Measurements from ENCODE around the gene PRKCI.
"Not testable (repeated sequence)": the region's sequence is repeated elsewhere in the genome, so short reads cannot be mapped to it uniquely, and the experiment has no call there.

Gene PRKCI

DNA sequence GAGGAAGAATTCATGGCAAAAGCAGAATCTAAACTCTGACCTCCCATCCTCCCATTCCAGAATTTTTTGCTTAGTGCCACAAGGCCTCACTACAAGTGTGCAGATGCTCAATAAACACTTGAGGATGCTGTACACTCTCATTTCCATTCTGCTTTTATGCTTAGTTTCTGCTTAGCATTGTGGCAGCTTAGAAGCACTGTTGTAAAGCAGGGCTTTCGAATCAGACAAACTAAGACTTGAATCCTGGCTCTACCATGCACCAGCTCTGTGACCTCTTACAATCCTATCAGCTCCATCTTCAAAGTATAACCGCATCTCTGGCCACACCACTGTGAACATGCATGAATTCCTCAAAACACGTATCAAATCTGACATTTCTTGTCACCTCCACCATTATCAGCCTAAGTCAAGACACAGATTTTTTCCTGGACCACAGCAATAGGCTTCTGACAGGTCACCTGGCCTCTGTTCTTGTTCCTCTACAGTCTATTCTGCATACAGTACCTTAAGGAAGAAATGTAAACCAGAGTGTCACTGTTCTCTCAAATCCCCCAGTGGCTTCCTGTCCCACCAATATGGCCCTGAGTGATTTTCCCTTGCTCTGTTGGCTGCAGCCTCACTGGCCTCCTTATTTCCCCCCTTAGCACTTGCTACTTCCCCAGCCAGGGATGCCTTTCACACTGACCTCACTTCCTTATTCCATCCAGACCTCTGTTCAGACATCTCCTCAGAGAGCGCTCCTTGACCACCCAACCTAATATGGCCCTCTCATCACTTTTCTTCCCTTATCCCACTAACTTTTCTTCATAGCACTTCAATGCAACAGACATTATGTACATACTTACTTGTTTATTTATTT lies 32.6 kb upstream of the PRKCI start:
- no peak overlapping the region for H3K4me3 ChIP-seq (ENCODE audit: low read depth, low read length)
- TF ChIP-seq, protein P1, sequence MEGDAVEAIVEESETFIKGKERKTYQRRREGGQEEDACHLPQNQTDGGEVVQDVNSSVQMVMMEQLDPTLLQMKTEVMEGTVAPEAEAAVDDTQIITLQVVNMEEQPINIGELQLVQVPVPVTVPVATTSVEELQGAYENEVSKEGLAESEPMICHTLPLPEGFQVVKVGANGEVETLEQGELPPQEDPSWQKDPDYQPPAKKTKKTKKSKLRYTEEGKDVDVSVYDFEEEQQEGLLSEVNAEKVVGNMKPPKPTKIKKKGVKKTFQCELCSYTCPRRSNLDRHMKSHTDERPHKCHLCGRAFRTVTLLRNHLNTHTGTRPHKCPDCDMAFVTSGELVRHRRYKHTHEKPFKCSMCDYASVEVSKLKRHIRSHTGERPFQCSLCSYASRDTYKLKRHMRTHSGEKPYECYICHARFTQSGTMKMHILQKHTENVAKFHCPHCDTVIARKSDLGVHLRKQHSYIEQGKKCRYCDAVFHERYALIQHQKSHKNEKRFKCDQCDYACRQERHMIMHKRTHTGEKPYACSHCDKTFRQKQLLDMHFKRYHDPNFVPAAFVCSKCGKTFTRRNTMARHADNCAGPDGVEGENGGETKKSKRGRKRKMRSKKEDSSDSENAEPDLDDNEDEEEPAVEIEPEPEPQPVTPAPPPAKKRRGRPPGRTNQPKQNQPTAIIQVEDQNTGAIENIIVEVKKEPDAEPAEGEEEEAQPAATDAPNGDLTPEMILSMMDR (IDR thresholded peaks at IDR 0.05; ENCODE audit: insufficient read depth, low read depth, low read length, missing control alignments), result no peak
- DNase-seq (ENCODE audit: low read depth), result no peak

DNA sequence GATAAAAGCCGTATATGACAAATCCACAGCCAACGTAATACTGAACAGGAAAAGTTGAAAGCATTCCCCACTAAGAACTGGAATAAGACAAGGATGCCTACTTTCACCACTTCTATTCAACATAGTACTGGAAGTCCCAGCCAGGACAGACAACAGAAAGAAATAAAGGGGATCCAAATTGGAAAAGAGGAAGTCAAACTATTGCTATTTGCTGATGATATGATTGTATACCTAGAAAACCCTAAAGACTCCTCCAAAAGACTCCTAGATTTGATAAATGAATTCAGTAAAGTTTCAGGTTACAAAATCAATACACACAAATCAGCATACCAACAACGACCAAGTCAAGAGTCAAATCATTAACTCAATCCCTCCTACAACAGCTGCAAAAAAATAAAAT lies 26.5 kb upstream of the PRKCI start:
- not testable (repeated sequence) for H3K4me3 ChIP-seq (ENCODE audit: low read depth, low read length); DNase-seq (ENCODE audit: low read depth)

DNA sequence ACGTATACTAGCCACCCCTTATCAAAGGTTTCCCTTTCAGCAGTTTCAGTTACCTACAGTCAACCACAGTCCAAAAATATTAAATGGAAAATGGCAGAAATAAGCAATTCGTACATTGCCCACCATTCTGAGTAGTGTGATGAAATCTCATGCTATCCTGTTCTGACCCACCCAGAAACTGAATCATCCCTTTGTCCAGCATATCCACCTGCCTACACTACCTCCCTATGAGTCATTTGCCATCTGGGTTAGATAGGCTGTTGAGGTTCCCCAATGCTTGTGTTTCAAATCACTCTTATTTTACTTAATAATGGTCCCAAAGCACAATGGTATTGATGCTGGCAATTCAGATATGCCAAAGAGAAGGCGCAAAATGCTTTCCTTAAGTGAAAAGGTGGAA lies 25.4 kb upstream of the PRKCI start:
- TF ChIP-seq, protein P1 (IDR thresholded peaks at IDR 0.05; ENCODE audit: insufficient read depth, low read depth, low read length, missing control alignments), result no peak
- DNase-seq (ENCODE audit: low read depth), result no peak
- H3K4me3 ChIP-seq (ENCODE audit: low read depth, low read length), result no peak overlapping the region

DNA sequence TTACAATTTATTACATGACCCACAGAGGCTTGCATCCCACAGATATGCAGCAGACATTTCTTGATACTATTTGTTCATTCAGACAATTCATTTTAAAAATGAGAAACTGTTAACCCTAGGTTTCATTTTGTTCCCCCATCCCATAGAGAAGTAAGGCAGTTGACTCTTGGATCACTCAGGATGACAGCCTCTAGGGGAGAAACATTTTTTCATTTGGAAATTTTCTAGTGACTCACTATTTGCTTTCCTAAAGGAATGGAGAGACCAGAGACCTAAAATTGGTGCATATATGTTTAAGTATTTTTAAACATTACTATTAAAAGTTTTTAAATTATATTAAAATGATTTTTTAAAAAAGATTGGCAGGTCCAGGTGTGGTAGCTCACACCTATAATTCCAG lies 21.2 kb upstream of the PRKCI start:
- TF ChIP-seq, protein P1 (IDR thresholded peaks at IDR 0.05; ENCODE audit: insufficient read depth, low read depth, low read length, missing control alignments), result no peak
- DNase-seq (ENCODE audit: low read depth), result no peak

DNA sequence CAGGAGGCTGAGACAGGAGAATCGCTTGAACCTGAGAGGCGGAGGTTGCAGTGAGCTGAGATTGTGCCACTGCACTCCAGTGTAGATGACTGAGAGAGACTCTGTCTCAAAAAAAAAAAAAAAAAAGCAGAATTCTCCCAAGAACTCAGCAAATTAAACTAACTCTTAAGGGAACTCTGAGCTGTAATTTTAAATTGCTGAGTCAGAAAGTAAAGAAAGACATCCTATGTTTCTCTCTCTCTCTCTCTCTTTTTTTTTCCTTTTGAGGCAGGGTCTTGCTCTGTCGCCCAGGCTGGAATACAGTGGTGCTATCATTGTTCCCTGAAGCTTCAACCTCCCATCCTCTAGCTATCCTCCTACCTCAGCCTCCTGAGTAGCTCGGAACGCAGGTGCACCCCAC lies 20.7 kb upstream of the PRKCI start:
- no peak overlapping the region for H3K4me3 ChIP-seq (ENCODE audit: low read depth, low read length)
- no peak for DNase-seq (ENCODE audit: low read depth)
- TF ChIP-seq, protein P1 (IDR thresholded peaks at IDR 0.05; ENCODE audit: insufficient read depth, low read depth, low read length, missing control alignments), result no peak

More for the DNA sequence above, 21.2 kb upstream of the PRKCI start:
- no peak overlapping the region for H3K4me3 ChIP-seq (ENCODE audit: low read depth, low read length)

DNA sequence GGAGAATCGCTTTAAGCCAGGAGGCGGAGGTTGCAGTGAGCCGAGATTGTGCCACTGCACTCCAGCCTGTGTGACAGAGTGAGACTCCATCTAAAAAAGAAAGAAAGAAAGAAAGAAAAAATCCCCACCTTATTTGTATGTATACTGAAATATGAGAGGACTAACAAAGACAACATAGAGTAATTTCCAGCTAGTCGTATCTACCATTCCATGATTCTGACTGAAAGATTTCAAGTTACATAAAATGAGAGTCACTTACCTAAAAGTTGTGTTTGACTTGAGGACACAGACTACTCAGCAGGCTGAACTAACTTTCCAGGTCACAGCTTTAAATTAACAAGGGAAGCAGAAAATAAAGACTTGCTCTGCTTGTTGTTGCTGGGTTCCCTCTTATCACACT lies 18.8 kb upstream of the PRKCI start:
- DNase-seq (ENCODE audit: low read depth), result no peak
- H3K4me3 ChIP-seq (ENCODE audit: low read depth, low read length), result no peak overlapping the region
- TF ChIP-seq, protein P1 (IDR thresholded peaks at IDR 0.05; ENCODE audit: insufficient read depth, low read depth, low read length, missing control alignments), result no peak

DNA sequence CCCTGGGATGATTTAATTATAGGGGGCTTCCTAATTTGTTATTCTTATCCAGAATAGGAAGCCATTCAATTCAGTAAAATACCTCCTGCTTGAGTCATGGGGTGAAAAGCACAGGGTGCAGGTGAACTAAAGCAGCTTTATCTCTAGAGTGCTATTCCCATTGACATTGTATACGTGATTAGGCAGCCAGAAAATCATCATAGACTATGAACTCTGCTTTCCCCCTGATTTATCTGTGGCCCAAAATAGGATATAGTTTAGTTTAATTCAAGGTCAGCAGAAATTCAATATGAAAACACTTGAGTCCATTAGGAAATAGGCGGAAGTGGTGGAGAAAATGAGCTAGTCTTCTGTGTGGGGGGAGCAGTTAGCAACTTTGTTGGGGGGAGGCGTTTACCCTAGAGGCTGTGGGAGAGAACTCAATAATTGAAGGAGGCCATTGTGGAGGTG lies 18.2 kb upstream of the PRKCI start:
- TF ChIP-seq, protein P1 (IDR thresholded peaks at IDR 0.05; ENCODE audit: insufficient read depth, low read depth, low read length, missing control alignments), result no peak
- DNase-seq (ENCODE audit: low read depth), result no peak
- H3K4me3 ChIP-seq (ENCODE audit: low read depth, low read length), result no peak overlapping the region

Measured in GM12865 (cell line).